ENCODE measurements around the gene NABP1.

Gene NABP1, protein sequence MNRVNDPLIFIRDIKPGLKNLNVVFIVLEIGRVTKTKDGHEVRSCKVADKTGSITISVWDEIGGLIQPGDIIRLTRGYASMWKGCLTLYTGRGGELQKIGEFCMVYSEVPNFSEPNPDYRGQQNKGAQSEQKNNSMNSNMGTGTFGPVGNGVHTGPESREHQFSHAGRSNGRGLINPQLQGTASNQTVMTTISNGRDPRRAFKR

GRCh38 chr2:191677646-191678436, at the start of gene NABP1:
Gene NABP1 (plus strand): TSS chr2:191678136. CDS start chr2:191678615, 479 bp downstream.
- H3K4me3 ChIP-seq (ENCODE audit: low read depth, low read length), result peak within 1 kb of the TSS; percentile 83
- in situ Hi-C loops (cut with HindIII; ENCODE audit: low sequenced_read_pairs), result loop anchor here (25.0 kb wide), 1 partner anchor 116 kb away; no protein-coding TSS in a partner anchor
- TF ChIP-seq, protein P1, sequence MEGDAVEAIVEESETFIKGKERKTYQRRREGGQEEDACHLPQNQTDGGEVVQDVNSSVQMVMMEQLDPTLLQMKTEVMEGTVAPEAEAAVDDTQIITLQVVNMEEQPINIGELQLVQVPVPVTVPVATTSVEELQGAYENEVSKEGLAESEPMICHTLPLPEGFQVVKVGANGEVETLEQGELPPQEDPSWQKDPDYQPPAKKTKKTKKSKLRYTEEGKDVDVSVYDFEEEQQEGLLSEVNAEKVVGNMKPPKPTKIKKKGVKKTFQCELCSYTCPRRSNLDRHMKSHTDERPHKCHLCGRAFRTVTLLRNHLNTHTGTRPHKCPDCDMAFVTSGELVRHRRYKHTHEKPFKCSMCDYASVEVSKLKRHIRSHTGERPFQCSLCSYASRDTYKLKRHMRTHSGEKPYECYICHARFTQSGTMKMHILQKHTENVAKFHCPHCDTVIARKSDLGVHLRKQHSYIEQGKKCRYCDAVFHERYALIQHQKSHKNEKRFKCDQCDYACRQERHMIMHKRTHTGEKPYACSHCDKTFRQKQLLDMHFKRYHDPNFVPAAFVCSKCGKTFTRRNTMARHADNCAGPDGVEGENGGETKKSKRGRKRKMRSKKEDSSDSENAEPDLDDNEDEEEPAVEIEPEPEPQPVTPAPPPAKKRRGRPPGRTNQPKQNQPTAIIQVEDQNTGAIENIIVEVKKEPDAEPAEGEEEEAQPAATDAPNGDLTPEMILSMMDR (IDR thresholded peaks at IDR 0.05; ENCODE audit: low read depth, low read length), result no peak
- DNase-seq (ENCODE audit: low read depth, low spot score), result peak; percentile 99

- no peak for DNase-seq (ENCODE audit: low read depth, low spot score)
- H3K4me3 ChIP-seq (ENCODE audit: low read depth, low read length), result no peak overlapping the region
- in situ Hi-C loops (cut with HindIII; ENCODE audit: low sequenced_read_pairs), result no loop called here
- TF ChIP-seq, protein P1 (IDR thresholded peaks at IDR 0.05; ENCODE audit: low read depth, low read length), result no peak
Observed at GRCh38 chr2:191629001-191629453, 48.9 kb upstream of the NABP1 start.

- DNase-seq (ENCODE audit: low read depth, low spot score), result no peak
- in situ Hi-C loops (cut with HindIII; ENCODE audit: low sequenced_read_pairs), result no loop called here
- no peak overlapping the region for H3K4me3 ChIP-seq (ENCODE audit: low read depth, low read length)
- TF ChIP-seq, protein P1 (IDR thresholded peaks at IDR 0.05; ENCODE audit: low read depth, low read length), result no peak
Observed at GRCh38 chr2:191629976-191630712, 47.8 kb upstream of the NABP1 start.

- in situ Hi-C loops (cut with HindIII; ENCODE audit: low sequenced_read_pairs), result no loop called here
- peak; percentile 29 for DNase-seq (ENCODE audit: low read depth, low spot score)
- TF ChIP-seq, protein P1 (IDR thresholded peaks at IDR 0.05; ENCODE audit: low read depth, low read length), result no peak
- H3K4me3 ChIP-seq (ENCODE audit: low read depth, low read length), result no peak overlapping the region
Observed at GRCh38 chr2:191631754-191632153, 46.2 kb upstream of the NABP1 start.

GRCh38 chr2:191632426-191632825, 45.5 kb upstream of the NABP1 start:
- in situ Hi-C loops (cut with HindIII; ENCODE audit: low sequenced_read_pairs), result no loop called here
- TF ChIP-seq, protein P1 (IDR thresholded peaks at IDR 0.05; ENCODE audit: low read depth, low read length), result no peak
- no peak overlapping the region for H3K4me3 ChIP-seq (ENCODE audit: low read depth, low read length)
- no peak for DNase-seq (ENCODE audit: low read depth, low spot score)

- TF ChIP-seq, protein P1 (IDR thresholded peaks at IDR 0.05; ENCODE audit: low read depth, low read length), result no peak
- H3K4me3 ChIP-seq (ENCODE audit: low read depth, low read length), result no peak overlapping the region
- in situ Hi-C loops (cut with HindIII; ENCODE audit: low sequenced_read_pairs), result no loop called here
- no peak for DNase-seq (ENCODE audit: low read depth, low spot score)
Observed at GRCh38 chr2:191634791-191635190, 43.1 kb upstream of the NABP1 start.
